ENCODE measurements around the gene SYT17.

Gene SYT17

DNA sequence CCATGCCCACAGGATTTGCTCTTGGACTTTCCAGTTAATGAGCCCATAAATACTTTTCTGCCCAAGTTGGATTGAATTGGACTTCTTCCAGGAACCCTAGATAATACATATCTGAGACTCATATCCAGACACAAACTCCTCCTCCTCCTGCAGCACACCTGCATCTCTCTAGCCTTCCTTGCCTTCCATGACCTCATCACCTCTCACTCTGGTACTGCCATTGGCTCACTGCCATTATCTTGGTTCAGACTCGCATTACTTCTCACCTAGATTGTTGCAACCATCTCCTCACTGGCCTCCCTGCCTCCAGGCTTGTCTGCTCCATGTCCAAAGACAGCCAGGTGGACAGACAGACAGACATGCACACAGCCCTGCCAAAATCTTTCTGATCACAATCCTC, 4.8 kb upstream of the SYT17 start:
- Histone ChIP-seq H3K27me3 (ENCODE audit: control insufficient read depth, low read length) (peaks cover 8% of the 10 kb centered on the region), H3K9me3 (ENCODE audit: control insufficient read depth, insufficient read depth, low read length) (peaks cover 4% of the 10 kb centered on the region; the same call in 1 of the 2 replicates), H3K4me3 (ENCODE audit: low read length) (no peak overlapping the region), H3K36me3 (ENCODE audit: control insufficient read depth, low read length) (no peaks in the 10 kb centered on the region), H3K4me2 (ENCODE audit: low read length) (no peak overlapping the region), H4K20me1 (ENCODE audit: control insufficient read depth, insufficient read depth, low read depth, low read length) (no peaks in the 10 kb centered on the region), H3K4me1 (ENCODE audit: control insufficient read depth, low read length) (no peaks in the 10 kb centered on the region), H3K27ac (ENCODE audit: low read depth, low read length) (no peak overlapping the region), H3F3A (ENCODE audit: control insufficient read depth, insufficient read depth) (no peaks in the 10 kb centered on the region), H3K9me2 (replicated peaks; ENCODE audit: control insufficient read depth, low read length) (no peaks in the 10 kb centered on the region), H3K79me2 (ENCODE audit: control insufficient read depth, low read length) (no peaks in the 10 kb centered on the region)
- no peak for TF ChIP-seq EZH2phosphoT487 (IDR thresholded peaks at IDR 0.05; ENCODE audit: borderline replicate concordance, low read length)
- TF ChIP-seq, protein P1, sequence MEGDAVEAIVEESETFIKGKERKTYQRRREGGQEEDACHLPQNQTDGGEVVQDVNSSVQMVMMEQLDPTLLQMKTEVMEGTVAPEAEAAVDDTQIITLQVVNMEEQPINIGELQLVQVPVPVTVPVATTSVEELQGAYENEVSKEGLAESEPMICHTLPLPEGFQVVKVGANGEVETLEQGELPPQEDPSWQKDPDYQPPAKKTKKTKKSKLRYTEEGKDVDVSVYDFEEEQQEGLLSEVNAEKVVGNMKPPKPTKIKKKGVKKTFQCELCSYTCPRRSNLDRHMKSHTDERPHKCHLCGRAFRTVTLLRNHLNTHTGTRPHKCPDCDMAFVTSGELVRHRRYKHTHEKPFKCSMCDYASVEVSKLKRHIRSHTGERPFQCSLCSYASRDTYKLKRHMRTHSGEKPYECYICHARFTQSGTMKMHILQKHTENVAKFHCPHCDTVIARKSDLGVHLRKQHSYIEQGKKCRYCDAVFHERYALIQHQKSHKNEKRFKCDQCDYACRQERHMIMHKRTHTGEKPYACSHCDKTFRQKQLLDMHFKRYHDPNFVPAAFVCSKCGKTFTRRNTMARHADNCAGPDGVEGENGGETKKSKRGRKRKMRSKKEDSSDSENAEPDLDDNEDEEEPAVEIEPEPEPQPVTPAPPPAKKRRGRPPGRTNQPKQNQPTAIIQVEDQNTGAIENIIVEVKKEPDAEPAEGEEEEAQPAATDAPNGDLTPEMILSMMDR (IDR thresholded peaks at IDR 0.05; ENCODE audit: low read depth, low read length, poor library complexity, severe bottlenecking), result no peak

- H3K27ac ChIP-seq (ENCODE audit: low read depth, low read length), result no peak overlapping the region
- H3K79me2 ChIP-seq (ENCODE audit: control insufficient read depth, low read length), result no peaks in the 10 kb centered on the region
- no peak for TF ChIP-seq EZH2phosphoT487 (IDR thresholded peaks at IDR 0.05; ENCODE audit: borderline replicate concordance, low read length)
- TF ChIP-seq, protein P1 (IDR thresholded peaks at IDR 0.05; ENCODE audit: low read depth, low read length, poor library complexity, severe bottlenecking), result no peak
- no peaks in the 10 kb centered on the region for H3K36me3 ChIP-seq (ENCODE audit: control insufficient read depth, low read length)
- H3K27me3 ChIP-seq (ENCODE audit: control insufficient read depth, low read length), result peaks cover 14% of the 10 kb centered on the region
- no peak overlapping the region for H3K4me3 ChIP-seq (ENCODE audit: low read length)
- peaks cover 4% of the 10 kb centered on the region; the same call in 1 of the 2 replicates for H3K9me3 ChIP-seq (ENCODE audit: control insufficient read depth, insufficient read depth, low read length)
- H4K20me1 ChIP-seq (ENCODE audit: control insufficient read depth, insufficient read depth, low read depth, low read length), result no peaks in the 10 kb centered on the region
- no peaks in the 10 kb centered on the region for H3K4me1 ChIP-seq (ENCODE audit: control insufficient read depth, low read length)
- H3F3A ChIP-seq (ENCODE audit: control insufficient read depth, insufficient read depth), result no peaks in the 10 kb centered on the region
- H3K9me2 ChIP-seq (replicated peaks; ENCODE audit: control insufficient read depth, low read length), result no peaks in the 10 kb centered on the region
- H3K4me2 ChIP-seq (ENCODE audit: low read length), result no peak overlapping the region
Observed at GRCh38 chr16:19164285-19164684, 3.8 kb upstream of the SYT17 start.

- no peaks in the 10 kb centered on the region for H4K20me1 ChIP-seq (ENCODE audit: control insufficient read depth, insufficient read depth, low read depth, low read length)
- H3K4me3 ChIP-seq (ENCODE audit: low read length), result no peak overlapping the region
- peaks cover 4% of the 10 kb centered on the region; the same call in 1 of the 2 replicates for H3K9me3 ChIP-seq (ENCODE audit: control insufficient read depth, insufficient read depth, low read length)
- no peaks in the 10 kb centered on the region for H3F3A ChIP-seq (ENCODE audit: control insufficient read depth, insufficient read depth)
- H3K4me2 ChIP-seq (ENCODE audit: low read length), result no peak overlapping the region
- no peaks in the 10 kb centered on the region for H3K4me1 ChIP-seq (ENCODE audit: control insufficient read depth, low read length)
- H3K27ac ChIP-seq (ENCODE audit: low read depth, low read length), result no peak overlapping the region
- no peaks in the 10 kb centered on the region for H3K36me3 ChIP-seq (ENCODE audit: control insufficient read depth, low read length)
- H3K27me3 ChIP-seq (ENCODE audit: control insufficient read depth, low read length), result peaks cover 16% of the 10 kb centered on the region
- TF ChIP-seq, protein P1 (IDR thresholded peaks at IDR 0.05; ENCODE audit: low read depth, low read length, poor library complexity, severe bottlenecking), result no peak
- no peak for TF ChIP-seq EZH2phosphoT487 (IDR thresholded peaks at IDR 0.05; ENCODE audit: borderline replicate concordance, low read length)
- H3K9me2 ChIP-seq (replicated peaks; ENCODE audit: control insufficient read depth, low read length), result no peaks in the 10 kb centered on the region
- H3K79me2 ChIP-seq (ENCODE audit: control insufficient read depth, low read length), result no peaks in the 10 kb centered on the region
Observed at GRCh38 chr16:19165101-19165500, 2.9 kb upstream of the SYT17 start.

All from DOHH2 (cell line).